ENCODE results near the gene FOXN4.

Gene FOXN4

DNA sequence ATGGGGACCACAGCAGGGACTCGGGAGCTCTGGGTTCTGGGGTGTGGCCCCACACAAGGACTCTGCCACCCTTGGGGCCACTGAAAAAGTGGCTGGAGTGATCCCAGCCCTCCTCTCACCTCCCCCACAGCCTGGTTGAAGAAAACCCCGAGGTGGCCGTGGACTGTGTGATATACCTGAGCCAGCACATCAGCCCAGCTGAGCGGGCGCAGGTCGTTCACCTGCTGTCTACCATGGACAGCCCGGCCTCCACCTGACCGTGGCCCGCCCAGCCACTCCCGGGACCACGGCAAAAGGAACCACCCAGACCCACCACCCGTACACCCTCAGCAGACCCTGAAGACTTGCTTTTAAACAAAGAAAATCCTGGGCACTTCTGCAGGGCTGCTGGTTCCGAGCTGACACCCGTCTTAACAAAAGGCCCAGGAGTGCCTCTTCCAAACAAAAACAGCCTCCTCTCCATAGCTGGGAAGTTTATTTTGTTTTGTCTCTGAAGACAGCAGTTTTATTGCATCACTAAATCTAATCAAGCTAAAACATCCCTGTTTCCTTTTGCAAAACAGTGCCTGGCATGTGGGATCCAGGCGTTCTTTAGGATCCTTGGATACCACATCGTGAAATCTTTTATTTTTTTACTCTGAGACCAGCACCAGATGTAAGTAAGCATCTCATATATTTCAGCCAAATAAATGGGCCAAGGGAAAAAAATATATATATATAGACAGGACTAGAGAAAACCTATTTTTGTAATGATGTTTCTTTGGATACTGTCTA is 42.8 kb downstream of the FOXN4 start:
- H3K9ac ChIP-seq (ENCODE audit: low read depth, low read length): no peak overlapping the region
- no peaks in the 10 kb centered on the region; the same call in 1 of the 2 replicates for H4K20me1 ChIP-seq (ENCODE audit: insufficient read depth, low read length)
- TF ChIP-seq, protein P1, sequence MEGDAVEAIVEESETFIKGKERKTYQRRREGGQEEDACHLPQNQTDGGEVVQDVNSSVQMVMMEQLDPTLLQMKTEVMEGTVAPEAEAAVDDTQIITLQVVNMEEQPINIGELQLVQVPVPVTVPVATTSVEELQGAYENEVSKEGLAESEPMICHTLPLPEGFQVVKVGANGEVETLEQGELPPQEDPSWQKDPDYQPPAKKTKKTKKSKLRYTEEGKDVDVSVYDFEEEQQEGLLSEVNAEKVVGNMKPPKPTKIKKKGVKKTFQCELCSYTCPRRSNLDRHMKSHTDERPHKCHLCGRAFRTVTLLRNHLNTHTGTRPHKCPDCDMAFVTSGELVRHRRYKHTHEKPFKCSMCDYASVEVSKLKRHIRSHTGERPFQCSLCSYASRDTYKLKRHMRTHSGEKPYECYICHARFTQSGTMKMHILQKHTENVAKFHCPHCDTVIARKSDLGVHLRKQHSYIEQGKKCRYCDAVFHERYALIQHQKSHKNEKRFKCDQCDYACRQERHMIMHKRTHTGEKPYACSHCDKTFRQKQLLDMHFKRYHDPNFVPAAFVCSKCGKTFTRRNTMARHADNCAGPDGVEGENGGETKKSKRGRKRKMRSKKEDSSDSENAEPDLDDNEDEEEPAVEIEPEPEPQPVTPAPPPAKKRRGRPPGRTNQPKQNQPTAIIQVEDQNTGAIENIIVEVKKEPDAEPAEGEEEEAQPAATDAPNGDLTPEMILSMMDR (IDR thresholded peaks at IDR 0.05; ENCODE audit: borderline replicate concordance, extremely low read depth, low read length, poor library complexity, severe bottlenecking): no peak
- no peak for TF ChIP-seq EZH2 (IDR thresholded peaks at IDR 0.05; ENCODE audit: borderline replicate concordance, low read depth, low read length, severe bottlenecking)
- H3K9me3 ChIP-seq (ENCODE audit: insufficient read depth, low read length, severe bottlenecking): no peaks in the 10 kb centered on the region
- no peak overlapping the region for H3K27ac ChIP-seq (ENCODE audit: low read length)
- no peak overlapping the region for H3K4me2 ChIP-seq (ENCODE audit: insufficient read depth, low read length)
- ATAC-seq (ENCODE audit: insufficient read depth, low read depth) (no peak), DNase-seq (no peak)
- H3K79me2 ChIP-seq (ENCODE audit: insufficient read depth, low read length): no peaks in the 10 kb centered on the region
- H3K27me3 ChIP-seq (ENCODE audit: insufficient read depth, low read length, poor library complexity): peaks cover 2% of the 10 kb centered on the region
- no peaks in the 10 kb centered on the region for H3K4me1 ChIP-seq (ENCODE audit: insufficient read depth, low read length)
- no peak overlapping the region for H2AFZ ChIP-seq (ENCODE audit: low read depth, low read length)
- no peaks in the 10 kb centered on the region for H3K36me3 ChIP-seq (ENCODE audit: insufficient read depth, low read length)
- no peak overlapping the region for H3K4me3 ChIP-seq (ENCODE audit: low read depth in 1 of 2, low read length in 2 of 2)

DNA sequence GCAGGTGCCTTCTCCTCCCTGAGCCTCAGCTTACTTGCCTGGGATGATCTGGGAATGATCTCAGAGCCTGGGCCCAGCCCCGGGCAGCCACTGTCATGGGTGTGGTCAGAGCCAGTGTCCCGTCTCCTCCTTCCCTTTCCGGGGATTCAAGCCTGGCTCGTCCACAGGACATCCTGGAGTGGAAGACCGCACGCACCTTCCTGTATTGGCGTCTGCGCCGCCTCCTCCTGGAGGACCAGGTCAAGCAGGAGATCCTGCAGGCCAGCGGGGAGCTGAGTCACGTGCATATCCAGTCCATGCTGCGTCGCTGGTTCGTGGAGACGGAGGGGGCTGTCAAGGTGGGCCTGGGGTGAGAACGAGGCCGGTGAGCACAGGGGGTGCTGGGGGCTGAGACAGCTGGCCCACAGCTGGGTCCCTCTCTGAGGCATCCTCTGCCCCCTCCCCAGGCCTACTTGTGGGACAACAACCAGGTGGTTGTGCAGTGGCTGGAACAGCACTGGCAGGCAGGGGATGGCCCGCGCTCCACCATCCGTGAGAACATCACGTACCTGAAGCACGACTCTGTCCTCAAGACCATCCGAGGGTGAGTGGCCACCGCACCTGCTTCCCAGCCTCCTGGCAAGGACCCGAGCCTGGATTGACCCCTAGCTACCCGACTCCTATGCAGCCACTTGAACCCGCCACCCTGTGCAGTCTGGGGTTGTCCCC is 44.0 kb downstream of the FOXN4 start:
- Histone ChIP-seq H3K9me3 (ENCODE audit: insufficient read depth, low read length, severe bottlenecking) (no peaks in the 10 kb centered on the region), H3K27ac (ENCODE audit: low read length) (no peak overlapping the region), H4K20me1 (ENCODE audit: insufficient read depth, low read length) (no peaks in the 10 kb centered on the region; the same call in 1 of the 2 replicates), H3K27me3 (ENCODE audit: insufficient read depth, low read length, poor library complexity) (peaks cover under 1% of the 10 kb centered on the region), H3K79me2 (ENCODE audit: insufficient read depth, low read length) (no peaks in the 10 kb centered on the region), H3K4me1 (ENCODE audit: insufficient read depth, low read length) (no peaks in the 10 kb centered on the region), H3K36me3 (ENCODE audit: insufficient read depth, low read length) (no peaks in the 10 kb centered on the region), H2AFZ (ENCODE audit: low read depth, low read length) (no peak overlapping the region), H3K9ac (ENCODE audit: low read depth, low read length) (no peak overlapping the region), H3K4me2 (ENCODE audit: insufficient read depth, low read length) (no peak overlapping the region), H3K4me3 (ENCODE audit: low read depth in 1 of 2, low read length in 2 of 2) (no peak overlapping the region)
- ATAC-seq (ENCODE audit: insufficient read depth, low read depth) (no peak), DNase-seq (no peak)
- no peak for TF ChIP-seq EZH2 (IDR thresholded peaks at IDR 0.05; ENCODE audit: borderline replicate concordance, low read depth, low read length, severe bottlenecking)
- TF ChIP-seq, protein P1 (IDR thresholded peaks at IDR 0.05; ENCODE audit: borderline replicate concordance, extremely low read depth, low read length, poor library complexity, severe bottlenecking): no peak

DNA sequence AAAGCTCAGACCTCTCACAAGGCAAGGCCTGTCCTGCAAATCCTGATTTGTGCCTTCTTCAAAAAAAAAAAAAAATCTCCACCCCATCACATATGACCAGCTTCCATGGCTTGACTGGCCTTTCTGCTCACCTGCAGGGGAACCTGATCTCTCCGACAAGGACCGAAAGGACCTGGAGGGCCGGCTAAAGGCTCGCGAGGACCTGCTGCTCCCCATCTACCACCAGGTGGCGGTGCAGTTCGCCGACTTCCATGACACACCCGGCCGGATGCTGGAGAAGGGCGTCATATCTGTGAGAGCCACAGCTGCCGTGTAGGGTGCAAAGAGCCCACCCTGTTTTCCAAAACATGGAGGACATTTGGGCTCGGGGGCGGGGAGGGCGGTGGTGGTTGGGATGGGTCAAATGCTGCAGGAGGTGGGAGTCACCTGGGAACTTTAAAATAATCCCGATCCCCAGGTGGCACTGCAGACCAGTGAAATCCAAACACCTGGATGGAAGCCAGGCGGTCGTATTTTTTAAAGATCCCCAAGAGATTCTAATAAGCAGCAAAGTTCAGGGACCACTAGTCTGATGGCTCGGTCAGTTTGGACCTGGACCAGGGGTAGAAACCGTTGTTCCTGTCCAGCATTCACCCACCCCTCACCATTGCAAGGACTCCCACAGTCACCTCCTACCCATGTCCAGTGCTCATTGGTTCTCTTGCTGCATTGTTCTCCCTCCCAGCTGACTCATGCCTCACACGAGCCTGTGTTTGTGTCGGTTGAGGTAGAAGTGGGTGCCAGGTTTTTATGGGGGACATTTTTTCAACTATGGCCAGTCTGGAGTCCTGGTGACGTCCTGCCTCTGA is 44.8 kb downstream of the FOXN4 start:
- no peak overlapping the region for H3K27ac ChIP-seq (ENCODE audit: low read length)
- no peak overlapping the region for H3K9ac ChIP-seq (ENCODE audit: low read depth, low read length)
- H3K4me3 ChIP-seq (ENCODE audit: low read depth in 1 of 2, low read length in 2 of 2): no peak overlapping the region
- H3K4me1 ChIP-seq (ENCODE audit: insufficient read depth, low read length): no peaks in the 10 kb centered on the region
- no peak for TF ChIP-seq EZH2 (IDR thresholded peaks at IDR 0.05; ENCODE audit: borderline replicate concordance, low read depth, low read length, severe bottlenecking)
- TF ChIP-seq, protein P1 (IDR thresholded peaks at IDR 0.05; ENCODE audit: borderline replicate concordance, extremely low read depth, low read length, poor library complexity, severe bottlenecking): peak; percentile 73
- H3K36me3 ChIP-seq (ENCODE audit: insufficient read depth, low read length): no peaks in the 10 kb centered on the region
- DNase-seq (peak; percentile 52), ATAC-seq (ENCODE audit: insufficient read depth, low read depth) (peak; percentile 62; the same call in 2 of the 3 replicates)
- H2AFZ ChIP-seq (ENCODE audit: low read depth, low read length): no peak overlapping the region
- no peak overlapping the region for H3K4me2 ChIP-seq (ENCODE audit: insufficient read depth, low read length)
- H3K9me3 ChIP-seq (ENCODE audit: insufficient read depth, low read length, severe bottlenecking): no peaks in the 10 kb centered on the region
- no peaks in the 10 kb centered on the region; the same call in 1 of the 2 replicates for H4K20me1 ChIP-seq (ENCODE audit: insufficient read depth, low read length)
- no peaks in the 10 kb centered on the region for H3K79me2 ChIP-seq (ENCODE audit: insufficient read depth, low read length)
- H3K27me3 ChIP-seq (ENCODE audit: insufficient read depth, low read length, poor library complexity): no peaks in the 10 kb centered on the region
